C4-2B (cell line): Measurements from ENCODE around the gene CLIC4.

Source experiments
- H3K27ac ChIP-seq: fragments of 450-650 bp; 2 replicates; pipeline ENCODE4 v1.5.1; 2017
- CTCF ChIP-seq: fragments of 450-650 bp; conservative IDR thresholded peaks from 2 replicates; pipeline ENCODE4 v1.5.1; 2017; ENCODE audit warnings: mild to moderate bottlenecking
- ZFX ChIP-seq: fragments of 450-650 bp; IDR thresholded peaks from 2 replicates; pipeline ENCODE4 v1.6.1; 2017

Gene CLIC4

GRCh38 chr1:24864370-24864777 is 119.1 kb downstream of the CLIC4 start:
- no peak overlapping the region for H3K27ac ChIP-seq
- TF ChIP-seq ZFX (no peak), CTCF (no peak)

DNA sequence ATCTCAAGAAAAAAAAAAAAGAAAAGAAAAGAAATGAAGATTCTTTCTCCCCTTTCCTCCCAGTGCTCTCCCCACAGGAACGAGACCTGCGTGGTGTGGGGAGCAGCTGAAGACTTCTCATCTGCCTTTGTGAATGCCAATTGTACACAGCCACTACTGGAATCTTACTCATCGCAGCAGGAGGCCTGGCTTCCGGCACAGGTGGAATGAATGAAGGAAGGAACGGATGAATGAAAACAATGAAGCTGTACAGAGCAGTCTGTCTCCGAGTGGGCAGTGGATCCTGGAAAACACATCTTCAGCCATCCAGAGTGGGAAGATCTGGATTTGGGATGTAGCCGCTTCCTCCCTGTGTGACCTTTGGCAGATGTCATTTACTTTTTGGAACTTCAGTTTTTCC is 119.9 kb downstream of the CLIC4 start:
- H3K27ac ChIP-seq: no peak overlapping the region
- TF ChIP-seq CTCF (no peak), ZFX (no peak)

- no peak overlapping the region for H3K27ac ChIP-seq
- TF ChIP-seq CTCF: no peak
- TF ChIP-seq ZFX: no peak
Measured at GRCh38 chr1:24865587-24865986, 120.3 kb downstream of the CLIC4 start.

- H3K27ac ChIP-seq: no peak overlapping the region
- TF ChIP-seq ZFX: no peak
- TF ChIP-seq CTCF: no peak
Measured at GRCh38 chr1:24866211-24867083, 121.2 kb downstream of the CLIC4 start.

DNA sequence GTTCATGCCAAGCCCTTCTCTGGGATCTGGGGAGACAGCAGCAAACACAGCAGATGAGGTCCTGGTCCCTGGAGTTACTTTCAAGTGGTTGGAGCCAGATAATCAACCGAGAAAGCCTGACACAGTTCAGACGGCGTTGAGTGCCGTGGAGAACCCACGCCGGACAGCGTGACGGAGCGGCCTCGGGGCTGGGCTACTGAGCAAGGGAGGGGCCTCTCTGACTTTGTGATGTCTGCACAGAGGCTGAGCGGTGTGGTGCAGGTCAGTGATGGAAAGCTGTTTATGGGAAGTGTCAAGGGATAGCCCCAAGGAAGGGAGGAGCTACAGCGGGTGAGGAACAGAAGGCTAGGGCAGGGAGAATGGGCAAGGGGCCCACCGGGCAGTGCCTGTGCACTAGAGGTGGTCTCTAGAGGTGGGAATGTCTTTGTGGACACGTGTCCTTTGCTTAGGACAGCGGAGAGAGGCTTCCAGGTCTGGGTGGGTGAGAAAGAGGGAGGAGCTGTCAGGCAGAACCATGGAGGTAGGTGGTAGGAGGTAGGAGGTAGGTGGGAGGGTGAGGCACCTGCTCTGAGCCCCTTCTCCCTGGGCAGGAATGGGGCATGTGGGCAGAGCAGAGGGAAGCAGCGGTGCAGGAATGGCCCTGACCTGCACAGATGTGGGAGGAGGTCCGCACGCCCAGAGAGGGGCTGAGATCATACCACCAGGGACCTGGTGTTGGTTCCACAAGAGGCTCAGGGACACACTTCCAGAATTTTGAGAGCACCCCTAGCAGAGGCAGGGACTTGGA is 122.0 kb downstream of the CLIC4 start:
- no peak overlapping the region for H3K27ac ChIP-seq
- TF ChIP-seq ZFX: no peak
- no peak for TF ChIP-seq CTCF

- TF ChIP-seq ZFX (no peak), CTCF (no peak)
- H3K27ac ChIP-seq: no peak overlapping the region
Measured at GRCh38 chr1:24868016-24868875, 123.0 kb downstream of the CLIC4 start.
